ENCODE results near the gene MAD1L1.

DNA sequence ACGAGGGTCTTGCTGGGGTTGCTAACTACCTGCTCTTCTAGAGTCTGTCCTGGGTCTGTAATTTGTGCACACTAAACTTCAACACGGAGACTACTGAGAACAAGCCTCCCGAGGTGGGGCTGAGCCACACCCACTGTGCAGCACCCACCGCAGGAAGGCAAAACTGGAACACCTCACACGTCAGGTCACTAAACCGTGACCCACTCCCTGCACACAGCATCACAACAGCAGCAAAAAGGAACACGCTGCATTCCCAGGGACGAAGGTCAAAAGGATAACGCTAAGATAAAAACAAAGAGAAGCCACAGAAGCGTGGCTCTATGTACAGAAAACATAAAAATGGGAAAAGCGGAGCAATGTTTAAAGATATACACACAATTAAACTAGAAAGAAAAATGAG, 170.1 kb downstream of the MAD1L1 start:
- TF ChIP-seq, protein P1, sequence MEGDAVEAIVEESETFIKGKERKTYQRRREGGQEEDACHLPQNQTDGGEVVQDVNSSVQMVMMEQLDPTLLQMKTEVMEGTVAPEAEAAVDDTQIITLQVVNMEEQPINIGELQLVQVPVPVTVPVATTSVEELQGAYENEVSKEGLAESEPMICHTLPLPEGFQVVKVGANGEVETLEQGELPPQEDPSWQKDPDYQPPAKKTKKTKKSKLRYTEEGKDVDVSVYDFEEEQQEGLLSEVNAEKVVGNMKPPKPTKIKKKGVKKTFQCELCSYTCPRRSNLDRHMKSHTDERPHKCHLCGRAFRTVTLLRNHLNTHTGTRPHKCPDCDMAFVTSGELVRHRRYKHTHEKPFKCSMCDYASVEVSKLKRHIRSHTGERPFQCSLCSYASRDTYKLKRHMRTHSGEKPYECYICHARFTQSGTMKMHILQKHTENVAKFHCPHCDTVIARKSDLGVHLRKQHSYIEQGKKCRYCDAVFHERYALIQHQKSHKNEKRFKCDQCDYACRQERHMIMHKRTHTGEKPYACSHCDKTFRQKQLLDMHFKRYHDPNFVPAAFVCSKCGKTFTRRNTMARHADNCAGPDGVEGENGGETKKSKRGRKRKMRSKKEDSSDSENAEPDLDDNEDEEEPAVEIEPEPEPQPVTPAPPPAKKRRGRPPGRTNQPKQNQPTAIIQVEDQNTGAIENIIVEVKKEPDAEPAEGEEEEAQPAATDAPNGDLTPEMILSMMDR (conservative IDR thresholded peaks at IDR 0.05; ENCODE audit: low read depth, low read length) = no peak
- TF ChIP-seq SMC3 (IDR thresholded peaks at IDR 0.05; ENCODE audit: low read depth, low read length) (no peak), MAFK (IDR thresholded peaks at IDR 0.05; ENCODE audit: low read depth, low read length) (no peak), CEBPB (IDR thresholded peaks at IDR 0.05; ENCODE audit: low read depth, low read length) (no peak), NFE2L2 (IDR thresholded peaks at IDR 0.05; ENCODE audit: low read depth, low read length) (no peak), MXI1 (IDR thresholded peaks at IDR 0.05; ENCODE audit: borderline replicate concordance, low read depth, low read length) (no peak), POLR2A (IDR thresholded peaks at IDR 0.05; ENCODE audit: low read depth, low read length) (no peak)
- TF ChIP-seq, protein P2, sequence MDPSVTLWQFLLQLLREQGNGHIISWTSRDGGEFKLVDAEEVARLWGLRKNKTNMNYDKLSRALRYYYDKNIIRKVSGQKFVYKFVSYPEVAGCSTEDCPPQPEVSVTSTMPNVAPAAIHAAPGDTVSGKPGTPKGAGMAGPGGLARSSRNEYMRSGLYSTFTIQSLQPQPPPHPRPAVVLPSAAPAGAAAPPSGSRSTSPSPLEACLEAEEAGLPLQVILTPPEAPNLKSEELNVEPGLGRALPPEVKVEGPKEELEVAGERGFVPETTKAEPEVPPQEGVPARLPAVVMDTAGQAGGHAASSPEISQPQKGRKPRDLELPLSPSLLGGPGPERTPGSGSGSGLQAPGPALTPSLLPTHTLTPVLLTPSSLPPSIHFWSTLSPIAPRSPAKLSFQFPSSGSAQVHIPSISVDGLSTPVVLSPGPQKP (IDR thresholded peaks at IDR 0.05; ENCODE audit: borderline replicate concordance, low read depth, low read length) = no peak
